A673 (cell line): ENCODE results near the gene PRXL2A. TPM values are rescaled to one million over a fixed set of nuclear protein-coding genes. Genes with fewer than 3 reads are reported as not detected.
A peak's percentile ranks its signal among the peaks of the same experiment; 100 is the strongest.

Experiments
- BruUV-seq: library from RNA; stranded (reverse); fragments of 400-500 nt; replicated peaks from 2 replicates; lab custom pipeline; 2021; lab: Mats Ljungman, UMichigan
- CTCF ChIA-PET: fragments of 300-600 bp; sonication (Branson Sonifier 250); formaldehyde crosslinking; loops from one replicate; lab custom pipeline; 2022; ENCODE audit warnings: antibody characterized with exemption; lab: Charles Lee
- POLR2A ChIA-PET: fragments of 300-600 bp; sonication (Branson Sonifier 250); formaldehyde crosslinking; loops from one replicate; lab custom pipeline; 2022; ENCODE audit warnings: antibody characterized with exemption; ENCODE audit not compliant: low non-redundant PET; lab: Charles Lee
- DNase-seq: peaks from one replicate; pipeline ENCODE4 v3.0.0-alpha.2; 2015; ENCODE audit warnings: low spot score
- H3K27ac ChIP-seq: fragments of 200-600 bp; sonication (generic); 2 replicates; pipeline ENCODE4 v1.5.1; 2016; ENCODE audit warnings: mixed run types, low read depth, mild to moderate bottlenecking, mixed read lengths, antibody characterized with exemption, low read length; ENCODE audit not compliant: poor library complexity, severe bottlenecking
- H3K27me3 ChIP-seq: fragments of 200-600 bp; sonication (generic); replicated peaks from 2 replicates; pipeline ENCODE4 v1.6.1; 2017; ENCODE audit warnings: mixed run types, low read depth, mild to moderate bottlenecking, mixed read lengths, antibody characterized with exemption, low read length; ENCODE audit not compliant: insufficient read depth, poor library complexity
- H3K36me3 ChIP-seq: fragments of 200-600 bp; sonication (generic); 2 replicates; pipeline ENCODE4 v1.6.1; 2016; ENCODE audit warnings: mixed run types, mild to moderate bottlenecking, mixed read lengths, antibody characterized with exemption, low read length; ENCODE audit not compliant: insufficient read depth, poor library complexity, severe bottlenecking
- H3K4me1 ChIP-seq: fragments of 200-600 bp; sonication (generic); 2 replicates; pipeline ENCODE4 v1.6.1; 2017; ENCODE audit warnings: mixed run types, mild to moderate bottlenecking, mixed read lengths, antibody characterized with exemption, low read length; ENCODE audit not compliant: insufficient read depth, poor library complexity, severe bottlenecking
- H3K4me3 ChIP-seq: fragments of 200-600 bp; sonication (generic); 2 replicates; pipeline ENCODE4 v1.5.1; 2016; ENCODE audit warnings: low read depth, mixed run types, mild to moderate bottlenecking, mixed read lengths, low read length; ENCODE audit not compliant: poor library complexity, severe bottlenecking
- H3K9me3 ChIP-seq: fragments of 200-600 bp; sonication (generic); 2 replicates; pipeline ENCODE4 v1.6.1; 2016; ENCODE audit warnings: mixed run types, low read depth, mild to moderate bottlenecking, mixed read lengths, antibody characterized with exemption, low read length; ENCODE audit not compliant: poor library complexity, severe bottlenecking
- EZH2 ChIP-seq: fragments of 200-600 bp; sonication (generic); IDR thresholded peaks from 2 replicates; pipeline ENCODE4 v1.6.1; 2017; ENCODE audit warnings: borderline replicate concordance, low read depth, mild to moderate bottlenecking, mixed read lengths, antibody characterized with exemption, low read length; ENCODE audit not compliant: poor library complexity, severe bottlenecking
- intact Hi-C: fragments of 100-400 bp; cut with micrococcal nuclease; formaldehyde crosslinking; loops from one replicate; pipeline ENCODE4 v1.10.0; 2022; ENCODE audit not compliant: unreplicated experiment
- total RNA-seq: library from RNA; stranded (reverse); gene quantifications from 2 replicates; pipeline ENCODE4 v1.2.3, GENCODE V29; 2021
- TF ChIP-seq, protein P1 (sequence below): fragments of 300-800, 200-600 bp; sonication (generic); conservative IDR thresholded peaks from 2 replicates; pipeline ENCODE4 v1.5.1; 2017; ENCODE audit warnings: low read depth, mild to moderate bottlenecking, antibody characterized with exemption, low read length, moderate library complexity, mixed read lengths

The PRXL2A gene
- total RNA-seq, 1 experiment from 2014 or later = 100 TPM

DNA sequence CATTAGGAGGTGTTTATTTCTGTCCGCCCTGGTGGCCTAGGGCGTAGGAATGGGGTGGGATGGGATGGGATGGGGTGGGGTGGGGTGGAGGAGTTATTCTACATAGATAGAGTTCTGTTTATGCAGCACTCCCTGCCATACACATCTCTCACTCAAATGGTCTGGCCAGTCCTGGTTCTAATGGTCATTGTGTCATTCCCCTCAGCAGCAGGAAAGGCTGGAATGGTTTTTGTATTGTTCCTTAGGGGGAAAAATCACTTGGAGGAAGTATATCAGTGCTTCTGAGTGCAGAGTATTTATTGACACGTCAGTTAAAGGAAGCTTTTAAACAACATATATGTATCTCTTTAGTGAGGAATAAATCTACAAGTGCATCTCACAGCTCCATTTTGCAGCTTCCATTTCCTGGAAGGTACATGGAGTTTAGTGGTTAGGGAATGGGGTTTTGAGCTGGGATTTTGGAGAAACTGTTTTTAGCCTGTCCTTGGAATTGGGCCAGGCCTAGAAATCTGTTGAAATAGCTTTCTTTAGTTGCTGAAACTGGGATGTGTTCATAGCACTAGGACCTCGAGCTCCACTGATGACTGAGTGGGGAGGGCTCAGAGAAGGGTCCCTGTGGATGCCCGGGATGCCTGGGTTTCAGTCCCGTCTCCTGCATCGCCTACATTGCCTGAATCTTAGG is 54.1 kb downstream of the PRXL2A start:
- Histone ChIP-seq H3K9me3 (no peaks in the 10 kb centered on the region), H3K27ac (peak overlapping the region; percentile 89), H3K27me3 (no peaks in the 10 kb centered on the region), H3K4me3 (peak overlapping the region; percentile 16), H3K4me1 (peaks cover 82% of the 10 kb centered on the region), H3K36me3 (no peaks in the 10 kb centered on the region)
- BruUV-seq = no TSS peak
- CTCF ChIA-PET = interaction anchor here (0.7 to 2.4 kb wide), 2 partner anchors 18 to 43 kb away, joined by 4 to 12 read pairs; no protein-coding TSS in a partner anchor
- no peak for TF ChIP-seq EZH2
- TF ChIP-seq, protein P1, sequence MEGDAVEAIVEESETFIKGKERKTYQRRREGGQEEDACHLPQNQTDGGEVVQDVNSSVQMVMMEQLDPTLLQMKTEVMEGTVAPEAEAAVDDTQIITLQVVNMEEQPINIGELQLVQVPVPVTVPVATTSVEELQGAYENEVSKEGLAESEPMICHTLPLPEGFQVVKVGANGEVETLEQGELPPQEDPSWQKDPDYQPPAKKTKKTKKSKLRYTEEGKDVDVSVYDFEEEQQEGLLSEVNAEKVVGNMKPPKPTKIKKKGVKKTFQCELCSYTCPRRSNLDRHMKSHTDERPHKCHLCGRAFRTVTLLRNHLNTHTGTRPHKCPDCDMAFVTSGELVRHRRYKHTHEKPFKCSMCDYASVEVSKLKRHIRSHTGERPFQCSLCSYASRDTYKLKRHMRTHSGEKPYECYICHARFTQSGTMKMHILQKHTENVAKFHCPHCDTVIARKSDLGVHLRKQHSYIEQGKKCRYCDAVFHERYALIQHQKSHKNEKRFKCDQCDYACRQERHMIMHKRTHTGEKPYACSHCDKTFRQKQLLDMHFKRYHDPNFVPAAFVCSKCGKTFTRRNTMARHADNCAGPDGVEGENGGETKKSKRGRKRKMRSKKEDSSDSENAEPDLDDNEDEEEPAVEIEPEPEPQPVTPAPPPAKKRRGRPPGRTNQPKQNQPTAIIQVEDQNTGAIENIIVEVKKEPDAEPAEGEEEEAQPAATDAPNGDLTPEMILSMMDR = no peak
- peak; percentile 30 for DNase-seq
- POLR2A ChIA-PET = interaction anchor here (0.7 kb wide), 1 partner anchor 11 kb away, joined by 5 read pairs; no protein-coding TSS in a partner anchor
- intact Hi-C loops = loop anchor here (5.0 kb wide), 1 partner anchor 45 kb away; no protein-coding TSS in a partner anchor

GRCh38 chr10:80462981-80463741 is 54.8 kb downstream of the PRXL2A start:
- H3K4me3 ChIP-seq = peak overlapping the region; percentile 16
- H3K4me1 ChIP-seq = peaks cover 89% of the 10 kb centered on the region
- no peaks in the 10 kb centered on the region for H3K9me3 ChIP-seq
- POLR2A ChIA-PET = interaction anchor here (0.6 kb wide), 1 partner anchor 10 kb away, joined by 4 read pairs; no protein-coding TSS in a partner anchor
- peak; percentile 87 for DNase-seq
- peak overlapping the region; percentile 89 for H3K27ac ChIP-seq
- no peaks in the 10 kb centered on the region for H3K36me3 ChIP-seq
- no peak for TF ChIP-seq EZH2
- TF ChIP-seq, protein P1 = no peak
- no peaks in the 10 kb centered on the region for H3K27me3 ChIP-seq
- no TSS peak for BruUV-seq
- intact Hi-C loops = loop anchor here (5.0 kb wide), 1 partner anchor 44 kb away; no protein-coding TSS in a partner anchor
- CTCF ChIA-PET = interaction anchor here (0.7 to 2.4 kb wide), 2 partner anchors 18 to 42 kb away, joined by 4 to 12 read pairs; no protein-coding TSS in a partner anchor

DNA sequence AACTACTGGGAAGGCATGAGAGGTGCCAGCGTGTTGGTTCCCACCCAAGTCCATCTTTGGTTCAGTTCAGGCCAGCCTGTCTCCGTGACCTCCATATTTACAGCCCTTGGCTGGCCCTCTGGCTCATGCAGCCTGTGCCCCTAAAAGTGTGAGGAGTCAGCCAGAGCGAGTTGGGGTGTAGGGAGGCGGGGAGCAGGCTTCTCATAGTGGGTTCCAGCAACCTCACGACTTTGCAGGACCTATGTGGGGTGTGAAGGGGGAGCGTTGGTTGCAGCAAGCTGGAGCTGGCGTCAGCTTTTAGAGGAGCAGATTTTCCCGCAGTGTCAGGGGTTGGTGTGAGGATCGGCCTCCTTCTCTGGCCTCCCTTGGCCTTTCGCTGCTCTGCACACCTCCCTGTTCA is 55.5 kb downstream of the PRXL2A start:
- Histone ChIP-seq H3K9me3 (no peaks in the 10 kb centered on the region), H3K27ac (peak overlapping the region; percentile 89), H3K4me1 (peaks cover 86% of the 10 kb centered on the region), H3K27me3 (no peaks in the 10 kb centered on the region), H3K36me3 (no peaks in the 10 kb centered on the region), H3K4me3 (no peak overlapping the region)
- CTCF ChIA-PET = interaction anchor here (0.6 to 2.4 kb wide), 2 partner anchors 42 to 47 kb away, joined by 3 to 12 read pairs; no protein-coding TSS in a partner anchor
- intact Hi-C loops = loop anchor here (5.0 kb wide), 1 partner anchor 43 kb away; no protein-coding TSS in a partner anchor
- no peak for DNase-seq
- BruUV-seq = no TSS peak
- TF ChIP-seq, protein P1 = no peak
- no peak for TF ChIP-seq EZH2
- POLR2A ChIA-PET = interaction anchor here (0.6 kb wide), 1 partner anchor 9 kb away, joined by 4 read pairs; no protein-coding TSS in a partner anchor
